Keratinocyte (primary cell): ENCODE measurements around the gene DIO3.

Experiments used
- EZH2 ChIP-seq: IDR thresholded peaks from one replicate; pipeline ENCODE4 v1.6.1; 2012; ENCODE audit warnings: inconsistent platforms, mild to moderate bottlenecking, low read length, moderate library complexity
- TF ChIP-seq, protein P1 (sequence below), 3 experiments: IDR thresholded peaks in 1 of 3; conservative IDR thresholded peaks in 1 of 3; optimal IDR thresholded peaks in 1 of 3; 2 replicates in 2 of 3; 3 replicates in 1 of 3; pipeline versions ENCODE3 to v1.5.1; 2011; ENCODE audit warnings: low read length in 3 of 3, mild to moderate bottlenecking in 3 of 3, moderate library complexity in 2 of 3, control low read depth in 1 of 3, inconsistent platforms in 1 of 3; ENCODE audit not compliant: insufficient read depth in 2 of 3; ENCODE audit errors: extremely low read depth in 1 of 3

- TF ChIP-seq, protein P1, sequence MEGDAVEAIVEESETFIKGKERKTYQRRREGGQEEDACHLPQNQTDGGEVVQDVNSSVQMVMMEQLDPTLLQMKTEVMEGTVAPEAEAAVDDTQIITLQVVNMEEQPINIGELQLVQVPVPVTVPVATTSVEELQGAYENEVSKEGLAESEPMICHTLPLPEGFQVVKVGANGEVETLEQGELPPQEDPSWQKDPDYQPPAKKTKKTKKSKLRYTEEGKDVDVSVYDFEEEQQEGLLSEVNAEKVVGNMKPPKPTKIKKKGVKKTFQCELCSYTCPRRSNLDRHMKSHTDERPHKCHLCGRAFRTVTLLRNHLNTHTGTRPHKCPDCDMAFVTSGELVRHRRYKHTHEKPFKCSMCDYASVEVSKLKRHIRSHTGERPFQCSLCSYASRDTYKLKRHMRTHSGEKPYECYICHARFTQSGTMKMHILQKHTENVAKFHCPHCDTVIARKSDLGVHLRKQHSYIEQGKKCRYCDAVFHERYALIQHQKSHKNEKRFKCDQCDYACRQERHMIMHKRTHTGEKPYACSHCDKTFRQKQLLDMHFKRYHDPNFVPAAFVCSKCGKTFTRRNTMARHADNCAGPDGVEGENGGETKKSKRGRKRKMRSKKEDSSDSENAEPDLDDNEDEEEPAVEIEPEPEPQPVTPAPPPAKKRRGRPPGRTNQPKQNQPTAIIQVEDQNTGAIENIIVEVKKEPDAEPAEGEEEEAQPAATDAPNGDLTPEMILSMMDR (optimal IDR thresholded peaks at IDR 0.05 in 1 of 3, IDR thresholded peaks at IDR 0.05 in 1 of 3, conservative IDR thresholded peaks at IDR 0.05 in 1 of 3; ENCODE audit: extremely low read depth in 1 of 3, insufficient read depth in 2 of 3, low read length in 3 of 3): no peak
- TF ChIP-seq EZH2: no peak
Measured at GRCh38 chr14:101511620-101512375, 49.5 kb upstream of the DIO3 start.
